HEK293T (cell line): ENCODE data around the gene VPS9D1.

Experiments
- ARNT ChIP-seq: fragments of 450-650 bp; IDR thresholded peaks from 2 replicates; pipeline ENCODE4 v1.6.1; 2017; ENCODE audit warnings: mild to moderate bottlenecking
- BHLHE40 ChIP-seq: fragments of 450-650 bp; IDR thresholded peaks from 2 replicates; pipeline ENCODE4 v1.6.1; 2016; ENCODE audit warnings: mild to moderate bottlenecking, moderate library complexity, borderline replicate concordance
- FOXK2 ChIP-seq: fragments of 450-650 bp; IDR thresholded peaks from 2 replicates; pipeline ENCODE4 v1.6.1; 2016; ENCODE audit warnings: mild to moderate bottlenecking
- L3MBTL2 ChIP-seq: fragments of 450-650 bp; conservative IDR thresholded peaks from 2 replicates; pipeline ENCODE4 v1.6.1; 2016; ENCODE audit warnings: mild to moderate bottlenecking

GRCh38 chr16:89736554-89736953, 15.9 kb upstream of the VPS9D1 start:
- no peak for TF ChIP-seq BHLHE40
- TF ChIP-seq L3MBTL2 = no peak
- no peak for TF ChIP-seq FOXK2
- no peak for TF ChIP-seq ARNT
